ENCODE measurements around the gene ACSS1.

The ACSS1 gene

DNA sequence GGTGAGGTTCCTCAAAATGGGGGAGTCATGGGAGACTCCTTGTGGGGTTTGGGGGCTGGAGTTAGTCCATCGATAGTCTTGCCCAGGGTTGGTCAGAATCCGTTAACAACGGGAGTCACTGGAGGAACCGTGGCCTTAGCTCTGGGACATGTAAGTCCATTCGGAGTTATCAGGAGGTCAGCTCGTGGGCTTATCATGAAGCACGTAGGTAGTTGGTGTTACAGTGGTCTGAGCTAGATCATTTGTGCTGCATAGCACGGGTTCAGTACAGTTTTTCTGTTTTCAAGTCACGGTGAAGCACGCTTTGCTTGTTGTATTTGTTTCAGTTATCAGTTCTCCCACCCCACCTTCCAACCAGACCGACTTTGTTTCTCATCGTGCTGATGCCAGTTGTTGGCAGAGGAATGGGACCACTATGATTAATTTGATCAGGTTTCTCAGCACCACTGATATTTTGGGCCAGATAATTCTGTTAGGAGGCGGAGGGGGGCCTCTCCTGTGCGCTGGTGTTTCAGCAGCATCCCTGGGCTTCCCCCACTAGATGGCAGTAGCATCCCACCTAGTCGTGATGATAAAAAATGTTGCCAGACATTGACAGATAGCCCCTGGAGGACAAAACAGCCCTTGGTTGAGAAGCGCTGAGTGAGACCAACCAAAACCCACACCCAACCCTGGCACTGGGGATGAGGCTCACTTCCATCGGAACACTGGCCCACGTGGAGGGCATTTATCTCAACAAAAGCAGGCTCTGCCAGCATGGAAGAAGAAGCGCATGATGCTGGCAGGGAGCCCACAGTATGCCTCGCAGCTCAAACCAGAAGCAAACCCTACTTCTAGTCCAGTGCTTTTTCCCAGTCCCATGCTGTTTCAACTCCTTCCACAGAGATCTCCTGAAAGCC, 63.2 kb downstream of the ACSS1 start:
- in situ Hi-C loops (cut with HindIII; ENCODE audit: low sequenced_read_pairs) = no loop called here

DNA sequence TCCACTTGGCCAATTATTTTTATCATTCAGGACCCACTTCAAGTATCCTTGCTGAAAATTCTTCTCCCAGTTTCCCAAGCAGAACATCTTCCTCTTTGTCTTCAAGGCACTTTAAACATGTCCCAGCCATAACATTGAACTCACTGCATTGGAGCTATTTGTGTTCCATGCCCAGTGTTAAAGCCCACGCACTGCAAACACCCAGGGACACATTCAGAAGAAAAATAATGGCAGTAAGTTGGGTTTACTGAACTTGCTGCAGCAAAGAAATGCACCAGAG, 63.8 kb downstream of the ACSS1 start:
- no peak for DNase-seq (ENCODE audit: low read depth, low spot score)
- TF ChIP-seq CTCF (IDR thresholded peaks at IDR 0.05; ENCODE audit: low read depth, low read length) = no peak
- in situ Hi-C loops (cut with HindIII; ENCODE audit: low sequenced_read_pairs) = no loop called here
- no peak overlapping the region for H3K4me3 ChIP-seq (ENCODE audit: low read depth, low read length)

More for the DNA sequence above, 63.2 kb downstream of the ACSS1 start:
- TF ChIP-seq CTCF (IDR thresholded peaks at IDR 0.05; ENCODE audit: low read depth, low read length) = peak; percentile 93
- peak; percentile 71 for DNase-seq (ENCODE audit: low read depth, low spot score)
- H3K4me3 ChIP-seq (ENCODE audit: low read depth, low read length) = peak overlapping the region; percentile 14

DNA sequence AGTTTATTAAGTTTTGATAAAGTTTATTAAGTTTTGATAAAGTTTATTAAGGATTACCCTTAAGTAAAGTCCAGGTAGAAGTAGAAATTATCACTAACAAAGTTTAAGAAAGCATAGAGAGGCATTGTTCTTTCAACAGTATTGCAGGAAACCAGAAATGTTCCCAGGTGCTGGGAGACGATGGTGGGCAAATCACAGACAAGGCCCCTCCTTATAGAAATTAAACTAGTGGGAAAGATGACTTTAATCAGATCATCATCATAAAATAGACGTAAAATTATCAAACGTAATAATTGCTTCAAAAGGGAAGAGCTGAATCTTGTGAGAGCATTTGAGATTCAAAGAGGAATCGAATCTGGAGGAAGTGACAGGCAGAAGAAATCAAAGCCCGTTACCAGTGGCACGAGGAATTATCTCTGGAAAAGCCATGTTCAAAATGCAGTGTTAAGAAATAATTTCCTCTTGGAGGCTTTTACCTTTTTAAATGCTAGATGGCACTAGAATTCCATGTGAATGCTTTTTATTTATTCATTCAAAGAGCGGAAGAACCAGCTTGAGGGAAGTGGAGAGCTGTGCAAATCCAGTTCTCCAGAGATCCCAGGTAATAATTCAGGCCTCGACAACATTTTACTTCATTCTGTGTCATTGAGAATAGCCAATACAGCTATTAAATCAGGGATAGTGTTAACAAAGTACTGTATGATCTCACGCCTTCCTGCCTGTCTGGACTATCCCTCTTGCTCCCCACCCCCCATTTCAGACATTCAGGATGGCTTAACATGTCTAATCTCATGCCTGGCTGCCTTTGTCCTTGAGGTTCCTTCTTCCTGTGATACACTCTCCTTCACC, 64.4 kb downstream of the ACSS1 start:
- peak; percentile 65 for DNase-seq (ENCODE audit: low read depth, low spot score)
- in situ Hi-C loops (cut with HindIII; ENCODE audit: low sequenced_read_pairs) = no loop called here
- peak; percentile 27 for TF ChIP-seq CTCF (IDR thresholded peaks at IDR 0.05; ENCODE audit: low read depth, low read length)
- peak overlapping the region; percentile 54 for H3K4me3 ChIP-seq (ENCODE audit: low read depth, low read length)

- H3K4me3 ChIP-seq (ENCODE audit: low read depth, low read length) = peak within 1 kb of the TSS; percentile 54
- in situ Hi-C loops (cut with HindIII; ENCODE audit: low sequenced_read_pairs) = no loop called here
- no peak for TF ChIP-seq CTCF (IDR thresholded peaks at IDR 0.05; ENCODE audit: low read depth, low read length)
- peak; percentile 89 for DNase-seq (ENCODE audit: low read depth, low spot score)
Observed at GRCh38 chr20:24992487-24993205, 65.3 kb downstream of the ACSS1 start, which contains the start of gene APMAP. TSS of gene APMAP (minus strand) at chr20:24992751. CDS start at chr20:24992688, 63 bp downstream.

- no peak for TF ChIP-seq CTCF (IDR thresholded peaks at IDR 0.05; ENCODE audit: low read depth, low read length)
- DNase-seq (ENCODE audit: low read depth, low spot score) = no peak
- peak overlapping the region; percentile 54 for H3K4me3 ChIP-seq (ENCODE audit: low read depth, low read length)
- in situ Hi-C loops (cut with HindIII; ENCODE audit: low sequenced_read_pairs) = no loop called here
Observed at GRCh38 chr20:24991897-24992486, 65.9 kb downstream of the ACSS1 start.

DNA sequence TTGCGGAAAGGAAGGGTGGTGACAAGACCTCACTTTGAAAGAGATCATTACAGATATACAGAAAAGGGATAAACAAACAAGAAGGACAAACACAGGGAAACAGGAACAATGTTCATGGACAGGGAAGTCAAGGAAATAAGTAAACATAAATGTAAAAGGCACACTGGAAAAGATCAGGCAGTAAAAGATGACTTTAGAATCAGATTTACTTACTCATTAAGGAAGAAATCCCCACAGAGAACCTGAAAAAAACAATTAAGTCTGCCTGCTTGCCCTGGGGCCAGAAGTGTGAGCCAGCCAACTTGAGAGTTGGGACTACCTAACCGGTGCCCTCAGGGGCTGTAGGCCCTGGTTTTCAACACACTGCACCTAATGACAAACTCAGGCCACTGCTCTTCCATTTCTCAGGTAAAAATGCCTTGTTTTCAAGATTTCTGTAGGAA, 67.1 kb downstream of the ACSS1 start:
- no peak for DNase-seq (ENCODE audit: low read depth, low spot score)
- in situ Hi-C loops (cut with HindIII; ENCODE audit: low sequenced_read_pairs) = no loop called here
- TF ChIP-seq CTCF (IDR thresholded peaks at IDR 0.05; ENCODE audit: low read depth, low read length) = no peak
- H3K4me3 ChIP-seq (ENCODE audit: low read depth, low read length) = no peak overlapping the region

All from astrocyte of the spinal cord (primary cell).